GM19023 (cell line): ENCODE measurements around the gene VWA5B1.
"Not testable (repeated sequence)": the region's sequence is repeated elsewhere in the genome, so short reads cannot be mapped to it uniquely, and the experiment has no call there.

Experiments used
- ATAC-seq: cut with Tn5 transposase; IDR thresholded peaks from one replicate; pipeline ENCODE4 v1.9.1; 2021; ENCODE audit warnings: mild to moderate bottlenecking, moderate library complexity; ENCODE audit not compliant: unreplicated experiment

The VWA5B1 gene, protein sequence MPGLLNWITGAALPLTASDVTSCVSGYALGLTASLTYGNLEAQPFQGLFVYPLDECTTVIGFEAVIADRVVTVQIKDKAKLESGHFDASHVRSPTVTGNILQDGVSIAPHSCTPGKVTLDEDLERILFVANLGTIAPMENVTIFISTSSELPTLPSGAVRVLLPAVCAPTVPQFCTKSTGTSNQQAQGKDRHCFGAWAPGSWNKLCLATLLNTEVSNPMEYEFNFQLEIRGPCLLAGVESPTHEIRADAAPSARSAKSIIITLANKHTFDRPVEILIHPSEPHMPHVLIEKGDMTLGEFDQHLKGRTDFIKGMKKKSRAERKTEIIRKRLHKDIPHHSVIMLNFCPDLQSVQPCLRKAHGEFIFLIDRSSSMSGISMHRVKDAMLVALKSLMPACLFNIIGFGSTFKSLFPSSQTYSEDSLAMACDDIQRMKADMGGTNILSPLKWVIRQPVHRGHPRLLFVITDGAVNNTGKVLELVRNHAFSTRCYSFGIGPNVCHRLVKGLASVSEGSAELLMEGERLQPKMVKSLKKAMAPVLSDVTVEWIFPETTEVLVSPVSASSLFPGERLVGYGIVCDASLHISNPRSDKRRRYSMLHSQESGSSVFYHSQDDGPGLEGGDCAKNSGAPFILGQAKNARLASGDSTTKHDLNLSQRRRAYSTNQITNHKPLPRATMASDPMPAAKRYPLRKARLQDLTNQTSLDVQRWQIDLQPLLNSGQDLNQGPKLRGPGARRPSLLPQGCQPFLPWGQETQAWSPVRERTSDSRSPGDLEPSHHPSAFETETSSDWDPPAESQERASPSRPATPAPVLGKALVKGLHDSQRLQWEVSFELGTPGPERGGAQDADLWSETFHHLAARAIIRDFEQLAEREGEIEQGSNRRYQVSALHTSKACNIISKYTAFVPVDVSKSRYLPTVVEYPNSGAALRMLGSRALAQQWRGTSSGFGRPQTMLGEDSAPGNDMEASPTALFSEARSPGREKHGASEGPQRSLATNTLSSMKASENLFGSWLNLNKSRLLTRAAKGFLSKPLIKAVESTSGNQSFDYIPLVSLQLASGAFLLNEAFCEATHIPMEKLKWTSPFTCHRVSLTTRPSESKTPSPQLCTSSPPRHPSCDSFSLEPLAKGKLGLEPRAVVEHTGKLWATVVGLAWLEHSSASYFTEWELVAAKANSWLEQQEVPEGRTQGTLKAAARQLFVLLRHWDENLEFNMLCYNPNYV

DNA sequence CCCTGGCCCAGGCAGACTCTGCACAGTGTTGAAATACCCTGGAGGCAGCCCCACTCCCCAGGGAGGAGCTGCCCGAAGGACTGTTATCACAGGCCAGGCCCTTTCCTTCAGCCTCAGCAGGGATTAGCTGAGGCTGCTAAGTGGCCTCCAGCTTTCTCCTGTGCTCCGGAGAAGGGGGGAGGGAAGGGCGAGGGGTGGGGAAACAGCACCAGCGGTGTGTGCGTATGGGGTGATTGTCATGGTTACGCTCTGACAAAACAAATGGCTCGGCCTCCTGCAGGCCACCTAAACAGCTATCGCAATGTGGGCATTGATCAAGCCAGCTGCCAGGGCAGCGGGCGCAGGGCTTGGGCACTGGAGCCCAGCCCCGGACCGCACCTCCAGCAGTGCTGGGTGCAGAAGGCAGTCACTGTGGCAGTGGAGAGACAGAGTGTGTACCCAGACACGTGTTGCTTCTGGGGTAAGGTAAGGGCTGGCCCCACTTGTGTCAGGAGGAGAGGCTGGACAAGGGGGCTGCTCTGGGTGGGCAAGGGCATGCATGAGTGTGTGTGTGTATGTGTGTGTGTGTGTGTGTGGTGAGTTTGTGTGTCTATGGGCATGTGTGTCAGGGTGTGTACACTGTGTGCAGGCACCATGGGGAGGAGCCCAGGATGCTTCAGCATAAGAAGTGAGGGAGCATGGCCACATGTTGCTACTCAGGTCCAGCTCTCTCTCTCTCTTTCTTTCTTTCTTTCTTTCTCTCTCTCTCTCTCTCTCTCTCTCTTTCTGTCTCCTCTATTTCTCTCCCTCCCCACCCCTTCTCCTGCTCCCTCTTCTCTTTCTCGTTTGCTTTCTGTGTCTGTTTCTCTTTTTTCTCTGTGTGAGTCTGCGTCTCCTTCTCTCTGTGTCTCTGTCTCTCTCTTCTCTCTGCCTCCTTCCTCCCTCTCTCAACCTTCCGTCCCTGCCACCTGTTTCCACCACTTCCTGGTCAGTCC is at the start of gene VWA5B1:
Gene VWA5B1 (plus strand): TSS at position 252 of the 974 bp plus-strand sequence. CDS start 19,727 bp downstream, outside the sequence.
- ATAC-seq: no peak

DNA sequence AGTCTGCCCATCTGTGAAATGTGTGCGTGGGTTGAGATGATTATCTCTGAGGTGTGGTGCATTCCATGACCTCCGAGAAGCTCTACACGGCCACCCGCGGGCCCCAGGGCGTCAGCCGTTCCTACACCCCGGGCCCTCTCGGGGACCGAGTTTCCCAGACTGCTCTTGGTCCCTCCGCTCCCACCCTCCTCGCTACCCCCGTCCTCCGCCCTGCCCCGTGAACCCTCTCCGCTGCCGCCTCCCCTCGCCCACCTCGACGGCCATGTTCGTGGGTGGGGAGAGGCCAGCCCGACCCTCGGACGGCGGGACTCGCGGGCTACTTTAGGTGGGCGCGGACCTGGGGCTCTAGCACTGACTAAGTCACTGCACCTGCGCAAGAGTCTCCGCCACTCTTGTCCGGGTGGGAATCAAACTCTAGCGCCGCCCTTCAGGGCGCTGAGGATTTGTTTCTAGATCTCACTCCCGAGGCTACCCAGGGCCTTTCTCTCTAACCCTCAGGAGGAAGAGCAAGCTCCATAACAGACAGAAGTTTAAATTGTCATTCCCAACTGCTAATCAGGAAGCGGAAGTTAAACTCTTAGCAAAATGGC is 47.7 kb upstream of the VWA5B1 start:
- no peak for ATAC-seq

DNA sequence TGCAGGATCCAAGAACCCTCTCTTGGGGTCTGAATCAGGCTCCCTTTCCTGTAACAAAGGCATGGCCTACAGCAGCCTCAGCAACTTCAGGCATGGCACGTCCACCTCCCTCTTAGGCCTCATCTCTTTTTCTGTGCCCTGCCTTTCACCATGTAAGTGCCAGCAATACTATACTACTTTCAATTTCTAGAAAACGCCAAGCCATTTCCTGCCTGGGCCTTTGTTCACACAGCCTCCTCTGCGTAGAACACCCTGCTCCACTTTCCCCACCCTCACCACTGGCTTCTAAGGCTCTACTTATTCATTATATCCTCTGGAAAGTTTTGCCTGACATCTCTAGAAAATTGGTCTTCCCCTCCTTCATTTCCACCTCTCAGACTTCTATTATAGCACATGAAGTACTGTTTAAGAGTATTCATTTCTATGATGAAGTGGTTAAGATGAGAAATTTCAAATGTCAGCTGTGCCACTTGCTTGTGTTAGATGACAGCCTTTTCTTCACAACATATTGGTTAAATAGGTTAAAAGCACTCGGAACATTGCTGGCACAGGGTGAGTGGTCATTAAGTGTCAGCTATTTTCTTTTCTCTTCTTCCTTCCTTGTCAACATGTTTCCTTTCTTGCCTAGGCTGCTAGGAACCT is 41.6 kb upstream of the VWA5B1 start:
- no peak for ATAC-seq

DNA sequence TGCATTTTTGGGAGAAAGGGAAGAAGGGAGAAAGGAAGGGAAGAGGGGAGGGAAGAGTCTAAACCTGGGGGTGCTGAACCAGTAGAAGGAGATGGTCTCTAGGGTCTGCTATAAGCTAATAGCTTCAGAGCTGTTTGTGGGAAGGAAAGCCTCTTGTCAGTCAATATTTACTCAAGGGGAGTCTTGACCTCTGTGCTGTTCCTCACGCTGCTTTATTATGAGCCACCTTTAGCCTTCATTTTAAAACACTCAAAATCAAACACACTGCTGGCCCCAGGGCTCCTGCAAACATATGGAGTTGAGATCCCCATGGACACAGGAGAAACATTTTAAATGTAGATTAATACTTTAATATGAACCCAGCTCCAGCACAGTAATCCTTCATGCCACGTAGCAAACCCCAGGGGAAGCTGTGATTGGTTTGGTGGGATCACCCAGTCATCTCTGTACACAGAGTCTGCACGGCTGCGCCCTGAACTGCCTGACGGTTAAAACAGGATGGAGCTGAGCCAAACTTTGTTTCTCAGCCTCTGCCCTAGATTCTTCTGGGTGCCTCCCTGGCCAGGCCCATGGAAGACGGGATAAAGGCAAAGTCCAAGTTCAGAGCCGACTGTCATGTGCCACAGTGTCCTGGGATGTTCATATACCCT is 40.2 kb upstream of the VWA5B1 start:
- ATAC-seq: no peak

DNA sequence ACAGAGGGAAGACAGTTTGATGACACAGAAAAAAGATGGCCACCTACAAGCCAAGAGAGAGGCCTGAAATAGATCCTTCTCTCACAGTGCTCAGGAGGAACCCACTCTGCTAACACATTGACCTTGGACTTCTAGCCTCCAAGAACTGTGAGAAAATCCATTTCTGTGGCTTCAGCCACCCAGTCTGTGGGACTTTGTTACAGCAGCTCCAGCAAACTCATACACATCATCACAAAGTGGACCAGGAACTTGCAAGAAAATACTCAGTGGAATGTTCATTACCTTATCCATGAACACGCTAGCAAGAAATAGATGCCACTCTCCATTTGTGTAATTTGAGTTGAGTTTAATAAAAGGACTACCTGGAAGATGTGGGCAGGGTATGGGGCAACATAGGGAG is 38.1 kb upstream of the VWA5B1 start:
- no peak for ATAC-seq

GRCh38 chr1:20255666-20256065 is 35.0 kb upstream of the VWA5B1 start:
- ATAC-seq: no peak

DNA sequence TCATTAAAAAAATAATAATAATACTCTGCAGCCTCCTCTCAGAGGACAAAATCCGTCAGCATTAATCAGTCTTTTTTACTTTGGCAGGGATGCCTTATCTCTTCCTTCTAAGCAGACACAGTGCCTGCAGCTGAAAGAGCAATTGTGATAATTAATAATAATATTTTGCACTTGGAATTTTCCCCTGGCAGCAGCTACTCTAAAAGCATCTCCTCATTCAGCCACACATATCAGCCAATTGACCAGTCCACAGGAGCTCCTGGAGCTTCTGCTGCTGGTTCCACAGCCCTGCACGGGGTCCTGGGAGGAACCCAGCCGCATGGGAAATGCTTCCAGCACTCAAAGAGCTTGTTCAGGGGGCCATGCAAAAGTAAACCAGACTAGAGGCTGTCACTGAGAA is 31.0 kb upstream of the VWA5B1 start:
- no peak for ATAC-seq

GRCh38 chr1:20261095-20261494 is 29.6 kb upstream of the VWA5B1 start:
- no peak for ATAC-seq

GRCh38 chr1:20262810-20263534 is 27.7 kb upstream of the VWA5B1 start:
- ATAC-seq: no peak

- no peak for ATAC-seq
Observed at GRCh38 chr1:20265250-20265649, 25.4 kb upstream of the VWA5B1 start.

- ATAC-seq: no peak
Observed at GRCh38 chr1:20266141-20266540, 24.5 kb upstream of the VWA5B1 start.

GRCh38 chr1:20266642-20267041 is 24.0 kb upstream of the VWA5B1 start:
- no peak for ATAC-seq

DNA sequence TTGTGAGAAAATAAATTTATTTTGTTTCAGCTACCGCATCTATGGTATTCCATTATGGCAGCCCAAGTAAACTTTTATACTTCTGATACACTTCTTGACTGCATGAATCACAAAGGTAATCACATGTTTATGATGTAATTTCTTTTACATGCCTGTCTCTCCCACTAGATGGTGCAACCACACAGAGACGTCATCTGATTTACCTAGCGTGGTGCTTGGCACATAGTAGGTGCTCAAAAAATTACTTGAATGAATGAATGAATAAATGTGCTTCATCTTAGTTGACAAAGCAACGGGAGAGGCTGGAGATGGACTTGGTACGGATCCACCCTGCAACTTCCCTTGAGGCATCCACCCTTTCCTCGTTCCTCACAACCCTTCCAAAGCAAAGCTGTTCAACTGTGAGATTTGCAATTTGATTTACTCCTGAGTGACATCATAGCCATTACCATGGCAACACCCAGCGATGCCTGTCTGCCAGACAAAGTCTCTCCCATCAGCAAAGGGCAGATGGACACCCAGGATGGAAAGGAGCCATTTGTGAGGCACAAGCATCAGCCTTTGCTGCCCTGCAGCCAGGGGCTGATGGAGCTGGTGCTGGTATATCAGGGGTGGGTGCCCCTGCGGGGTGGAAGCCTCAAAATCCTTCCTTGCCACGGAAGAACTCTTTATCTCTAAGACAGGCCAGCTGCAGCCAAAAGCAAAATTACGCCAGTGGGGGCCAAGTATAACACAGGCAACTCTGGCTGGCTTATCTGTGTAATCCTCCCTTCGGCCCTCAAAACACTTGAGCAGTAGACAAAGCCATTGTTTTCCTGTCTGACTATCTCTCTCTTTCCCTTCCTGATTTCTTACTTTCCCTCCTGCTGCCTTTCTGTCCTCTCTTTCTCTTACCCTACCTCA is 18.9 kb upstream of the VWA5B1 start:
- ATAC-seq: no peak

GRCh38 chr1:20273716-20274115 is 17.0 kb upstream of the VWA5B1 start:
- not testable (repeated sequence) for ATAC-seq

GRCh38 chr1:20275319-20275925 is 15.3 kb upstream of the VWA5B1 start:
- ATAC-seq: no peak

GRCh38 chr1:20276485-20277159 is 14.1 kb upstream of the VWA5B1 start:
- no peak for ATAC-seq
